GM23338 (cell line): Measurements from ENCODE around the gene GPR146.

Experiments used
- EZH2phosphoT487 ChIP-seq: fragments of 200-600 bp; sonication (generic); IDR thresholded peaks from one replicate; pipeline ENCODE4 v1.8.1; 2018; ENCODE audit warnings: antibody characterized with exemption; ENCODE audit not compliant: unreplicated experiment
- POLR2AphosphoS5 ChIP-seq: IDR thresholded peaks from 2 replicates; pipeline ENCODE4 v1.6.1; 2016; ENCODE audit warnings: antibody characterized with exemption, low read depth
- ZNF114 ChIP-seq: fragments of 250-450 bp; sonication (Bioruptor Pico); IDR thresholded peaks from 2 replicates; pipeline ENCODE4 v1.5.0; 2020; ENCODE audit warnings: mild to moderate bottlenecking, moderate library complexity
- TF ChIP-seq, protein P1 (sequence below), 2 experiments: fragments of 200-600 bp in 1 of 2; sonication (generic) in 1 of 2; conservative IDR thresholded peaks; 2 replicates each; pipeline versions ENCODE4 v1.5.1 to v1.6.1; 2016 to 2017; ENCODE audit warnings: antibody characterized with exemption in 2 of 2, low read depth in 2 of 2, mild to moderate bottlenecking in 2 of 2, moderate library complexity in 1 of 2
- TF ChIP-seq, protein P2 (sequence below): IDR thresholded peaks from 2 replicates; pipeline ENCODE4 v1.6.1; 2016; ENCODE audit warnings: antibody characterized with exemption
- TF ChIP-seq, protein P3 (sequence below): fragments of 250-450 bp; sonication (Bioruptor Pico); IDR thresholded peaks from 2 replicates; pipeline ENCODE4 v1.5.0; 2020; ENCODE audit warnings: mild to moderate bottlenecking, moderate library complexity

DNA sequence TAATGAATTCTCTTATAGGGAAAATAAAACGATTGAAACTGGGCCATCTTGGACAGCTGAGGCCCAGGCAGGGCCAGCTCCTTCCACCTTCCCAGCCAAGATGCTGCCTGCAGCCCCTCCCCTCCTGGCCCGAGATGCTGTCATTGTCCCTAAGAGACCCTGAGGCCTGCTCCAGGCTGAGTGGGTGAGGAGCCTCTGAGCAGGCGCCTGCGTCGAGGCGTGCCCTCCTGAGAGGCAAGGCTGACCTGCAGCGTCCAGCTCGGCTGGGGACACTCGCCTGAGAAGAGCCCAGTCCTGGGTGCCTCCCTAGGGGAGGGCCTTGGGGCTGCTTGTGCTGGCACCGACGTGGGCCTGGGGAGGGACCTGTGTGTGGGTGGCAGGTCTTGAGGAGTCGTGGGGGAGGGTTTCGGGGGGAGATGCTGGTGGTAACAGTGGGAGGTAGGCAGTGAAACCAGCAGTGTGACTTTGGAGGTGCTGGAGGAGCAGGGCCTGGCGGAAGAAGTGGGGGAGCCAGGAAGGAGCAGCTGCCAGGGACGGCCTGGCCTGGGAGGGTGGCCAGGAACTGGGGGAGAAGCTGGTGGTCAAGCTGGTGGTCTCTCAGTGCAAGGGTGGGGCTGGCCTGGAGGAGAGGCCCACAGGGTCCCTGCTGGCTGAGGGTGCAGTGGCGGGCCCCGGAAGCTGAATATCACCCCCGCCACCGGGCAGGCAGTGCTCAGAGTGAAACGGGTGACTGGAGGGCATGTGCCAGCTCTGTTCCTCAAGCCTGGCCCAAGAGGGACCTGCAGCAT is 7.9 kb downstream of the GPR146 start:
- TF ChIP-seq EZH2phosphoT487 (no peak), POLR2AphosphoS5 (no peak), ZNF114 (CRISPR knock-in tag) (no peak)
- TF ChIP-seq, protein P1, sequence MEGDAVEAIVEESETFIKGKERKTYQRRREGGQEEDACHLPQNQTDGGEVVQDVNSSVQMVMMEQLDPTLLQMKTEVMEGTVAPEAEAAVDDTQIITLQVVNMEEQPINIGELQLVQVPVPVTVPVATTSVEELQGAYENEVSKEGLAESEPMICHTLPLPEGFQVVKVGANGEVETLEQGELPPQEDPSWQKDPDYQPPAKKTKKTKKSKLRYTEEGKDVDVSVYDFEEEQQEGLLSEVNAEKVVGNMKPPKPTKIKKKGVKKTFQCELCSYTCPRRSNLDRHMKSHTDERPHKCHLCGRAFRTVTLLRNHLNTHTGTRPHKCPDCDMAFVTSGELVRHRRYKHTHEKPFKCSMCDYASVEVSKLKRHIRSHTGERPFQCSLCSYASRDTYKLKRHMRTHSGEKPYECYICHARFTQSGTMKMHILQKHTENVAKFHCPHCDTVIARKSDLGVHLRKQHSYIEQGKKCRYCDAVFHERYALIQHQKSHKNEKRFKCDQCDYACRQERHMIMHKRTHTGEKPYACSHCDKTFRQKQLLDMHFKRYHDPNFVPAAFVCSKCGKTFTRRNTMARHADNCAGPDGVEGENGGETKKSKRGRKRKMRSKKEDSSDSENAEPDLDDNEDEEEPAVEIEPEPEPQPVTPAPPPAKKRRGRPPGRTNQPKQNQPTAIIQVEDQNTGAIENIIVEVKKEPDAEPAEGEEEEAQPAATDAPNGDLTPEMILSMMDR (conservative IDR thresholded peaks at IDR 0.05; ENCODE audit: low read depth in 2 of 2), result no peak
- TF ChIP-seq, protein P2, sequence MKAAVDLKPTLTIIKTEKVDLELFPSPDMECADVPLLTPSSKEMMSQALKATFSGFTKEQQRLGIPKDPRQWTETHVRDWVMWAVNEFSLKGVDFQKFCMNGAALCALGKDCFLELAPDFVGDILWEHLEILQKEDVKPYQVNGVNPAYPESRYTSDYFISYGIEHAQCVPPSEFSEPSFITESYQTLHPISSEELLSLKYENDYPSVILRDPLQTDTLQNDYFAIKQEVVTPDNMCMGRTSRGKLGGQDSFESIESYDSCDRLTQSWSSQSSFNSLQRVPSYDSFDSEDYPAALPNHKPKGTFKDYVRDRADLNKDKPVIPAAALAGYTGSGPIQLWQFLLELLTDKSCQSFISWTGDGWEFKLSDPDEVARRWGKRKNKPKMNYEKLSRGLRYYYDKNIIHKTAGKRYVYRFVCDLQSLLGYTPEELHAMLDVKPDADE, result no peak
- TF ChIP-seq, protein P3, sequence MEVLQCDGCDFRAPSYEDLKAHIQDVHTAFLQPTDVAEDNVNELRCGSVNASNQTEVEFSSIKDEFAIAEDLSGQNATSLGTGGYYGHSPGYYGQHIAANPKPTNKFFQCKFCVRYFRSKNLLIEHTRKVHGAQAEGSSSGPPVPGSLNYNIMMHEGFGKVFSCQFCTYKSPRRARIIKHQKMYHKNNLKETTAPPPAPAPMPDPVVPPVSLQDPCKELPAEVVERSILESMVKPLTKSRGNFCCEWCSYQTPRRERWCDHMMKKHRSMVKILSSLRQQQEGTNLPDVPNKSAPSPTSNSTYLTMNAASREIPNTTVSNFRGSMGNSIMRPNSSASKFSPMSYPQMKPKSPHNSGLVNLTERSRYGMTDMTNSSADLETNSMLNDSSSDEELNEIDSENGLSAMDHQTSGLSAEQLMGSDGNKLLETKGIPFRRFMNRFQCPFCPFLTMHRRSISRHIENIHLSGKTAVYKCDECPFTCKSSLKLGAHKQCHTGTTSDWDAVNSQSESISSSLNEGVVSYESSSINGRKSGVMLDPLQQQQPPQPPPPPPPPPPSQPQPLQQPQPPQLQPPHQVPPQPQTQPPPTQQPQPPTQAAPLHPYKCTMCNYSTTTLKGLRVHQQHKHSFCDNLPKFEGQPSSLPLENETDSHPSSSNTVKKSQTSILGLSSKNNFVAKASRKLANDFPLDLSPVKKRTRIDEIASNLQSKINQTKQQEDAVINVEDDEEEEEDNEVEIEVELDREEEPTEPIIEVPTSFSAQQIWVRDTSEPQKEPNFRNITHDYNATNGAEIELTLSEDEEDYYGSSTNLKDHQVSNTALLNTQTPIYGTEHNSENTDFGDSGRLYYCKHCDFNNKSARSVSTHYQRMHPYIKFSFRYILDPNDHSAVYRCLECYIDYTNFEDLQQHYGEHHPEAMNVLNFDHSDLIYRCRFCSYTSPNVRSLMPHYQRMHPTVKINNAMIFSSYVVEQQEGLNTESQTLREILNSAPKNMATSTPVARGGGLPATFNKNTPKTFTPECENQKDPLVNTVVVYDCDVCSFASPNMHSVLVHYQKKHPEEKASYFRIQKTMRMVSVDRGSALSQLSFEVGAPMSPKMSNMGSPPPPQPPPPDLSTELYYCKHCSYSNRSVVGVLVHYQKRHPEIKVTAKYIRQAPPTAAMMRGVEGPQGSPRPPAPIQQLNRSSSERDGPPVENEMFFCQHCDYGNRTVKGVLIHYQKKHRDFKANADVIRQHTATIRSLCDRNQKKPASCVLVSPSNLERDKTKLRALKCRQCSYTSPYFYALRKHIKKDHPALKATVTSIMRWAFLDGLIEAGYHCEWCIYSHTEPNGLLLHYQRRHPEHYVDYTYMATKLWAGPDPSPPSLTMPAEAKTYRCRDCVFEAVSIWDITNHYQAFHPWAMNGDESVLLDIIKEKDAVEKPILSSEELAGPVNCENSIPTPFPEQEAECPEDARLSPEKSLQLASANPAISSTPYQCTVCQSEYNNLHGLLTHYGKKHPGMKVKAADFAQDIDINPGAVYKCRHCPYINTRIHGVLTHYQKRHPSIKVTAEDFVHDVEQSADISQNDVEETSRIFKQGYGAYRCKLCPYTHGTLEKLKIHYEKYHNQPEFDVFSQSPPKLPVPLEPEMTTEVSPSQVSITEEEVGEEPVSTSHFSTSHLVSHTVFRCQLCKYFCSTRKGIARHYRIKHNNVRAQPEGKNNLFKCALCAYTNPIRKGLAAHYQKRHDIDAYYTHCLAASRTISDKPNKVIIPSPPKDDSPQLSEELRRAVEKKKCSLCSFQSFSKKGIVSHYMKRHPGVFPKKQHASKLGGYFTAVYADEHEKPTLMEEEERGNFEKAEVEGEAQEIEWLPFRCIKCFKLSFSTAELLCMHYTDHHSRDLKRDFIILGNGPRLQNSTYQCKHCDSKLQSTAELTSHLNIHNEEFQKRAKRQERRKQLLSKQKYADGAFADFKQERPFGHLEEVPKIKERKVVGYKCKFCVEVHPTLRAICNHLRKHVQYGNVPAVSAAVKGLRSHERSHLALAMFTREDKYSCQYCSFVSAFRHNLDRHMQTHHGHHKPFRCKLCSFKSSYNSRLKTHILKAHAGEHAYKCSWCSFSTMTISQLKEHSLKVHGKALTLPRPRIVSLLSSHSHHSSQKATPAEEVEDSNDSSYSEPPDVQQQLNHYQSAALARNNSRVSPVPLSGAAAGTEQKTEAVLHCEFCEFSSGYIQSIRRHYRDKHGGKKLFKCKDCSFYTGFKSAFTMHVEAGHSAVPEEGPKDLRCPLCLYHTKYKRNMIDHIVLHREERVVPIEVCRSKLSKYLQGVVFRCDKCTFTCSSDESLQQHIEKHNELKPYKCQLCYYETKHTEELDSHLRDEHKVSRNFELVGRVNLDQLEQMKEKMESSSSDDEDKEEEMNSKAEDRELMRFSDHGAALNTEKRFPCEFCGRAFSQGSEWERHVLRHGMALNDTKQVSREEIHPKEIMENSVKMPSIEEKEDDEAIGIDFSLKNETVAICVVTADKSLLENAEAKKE (CRISPR knock-in tag), result no peak
